Thoracic aorta (tissue), 2 donors: ENCODE data around the gene ELFN1. TPM values are rescaled to one million over a fixed set of nuclear protein-coding genes. Genes with fewer than 3 reads are reported as not detected.

Source experiments
- ATAC-seq: fragments of 150-250 bp; one replicate; pipeline ENCODE4 v1.8.0; 2017; ENCODE audit warnings: low read depth; ENCODE audit not compliant: insufficient number of reproducible peaks, low FRiP score
- DNase-seq: peaks from one replicate; pipeline ENCODE4 v3.0.0-alpha.2; 2020; ENCODE audit warnings: low spot score
- H3K27ac ChIP-seq, 2 donors: fragments of 200-600 bp; sonication (generic); 1 replicate in 1 of 2; 2 replicates in 1 of 2; pipeline ENCODE4 v1.5.1; 2016; ENCODE audit warnings: mild to moderate bottlenecking in 2 of 2, moderate library complexity in 2 of 2
- H3K27me3 ChIP-seq: fragments of 200-600 bp; sonication (generic); replicated peaks from 2 replicates; pipeline ENCODE4 v1.6.0; 2016; ENCODE audit warnings: mild to moderate bottlenecking; ENCODE audit not compliant: insufficient read depth
- H3K36me3 ChIP-seq: fragments of 200-600 bp; sonication (generic); one replicate; pipeline ENCODE4 v1.5.1; 2016
- H3K4me1 ChIP-seq, 2 donors: fragments of 200-600 bp; sonication (generic); 1 replicate in 1 of 2; 2 replicates in 1 of 2; pipeline versions ENCODE4 v1.5.1 to v1.6.0; 2016; ENCODE audit warnings: low read depth in 2 of 2, mild to moderate bottlenecking in 1 of 2; ENCODE audit not compliant: control insufficient read depth in 1 of 2
- H3K4me3 ChIP-seq: fragments of 200-600 bp; sonication (generic); 2 replicates; pipeline ENCODE4 v1.5.1; 2016; ENCODE audit warnings: mild to moderate bottlenecking
- H3K9me3 ChIP-seq: fragments of 200-600 bp; sonication (generic); 2 replicates; pipeline ENCODE4 v1.5.1; 2016
- CTCF ChIP-seq: fragments of 200-600 bp; sonication (generic); IDR thresholded peaks from one replicate; pipeline ENCODE4 v1.5.1; 2019; ENCODE audit warnings: antibody characterized with exemption
- total RNA-seq, 2 donors: library from RNA; depleted of rRNA; stranded (reverse); fragments of >200 nt; gene quantifications; one replicate each; pipeline versions ENCODE4 v1.1.0 to v1.2.3, GENCODE V29; 2016

Gene ELFN1
- total RNA-seq, 2 donors from 2014 or later, result 0.81 to 0.85 TPM

- DNase-seq, result no peak
Measured at GRCh38 chr7:1696671-1697498, 26.8 kb downstream of the ELFN1 start.

GRCh38 chr7:1697499-1698125, 27.5 kb downstream of the ELFN1 start:
- Histone ChIP-seq H3K36me3 (no peaks in the 10 kb centered on the region), H3K27ac (no peak overlapping the region), H3K9me3 (peaks cover 7% of the 10 kb centered on the region), H3K4me1 (peaks cover 0 to 3% of the 10 kb centered on the region in 2 donors), H3K4me3 (no peak overlapping the region), H3K27me3 (no peaks in the 10 kb centered on the region)
- ATAC-seq, result no peak
- no peak for DNase-seq
- TF ChIP-seq CTCF, result no peak

More at GRCh38 chr7:1696671-1697498, 26.8 kb downstream of the ELFN1 start:
- no peak for TF ChIP-seq CTCF
- Histone ChIP-seq H3K4me3 (no peak overlapping the region), H3K27me3 (no peaks in the 10 kb centered on the region), H3K36me3 (no peaks in the 10 kb centered on the region), H3K4me1 (peaks cover 0 to 11% of the 10 kb centered on the region in 2 donors), H3K27ac (no peak overlapping the region), H3K9me3 (peaks cover 1% of the 10 kb centered on the region)
- no peak for ATAC-seq

GRCh38 chr7:1698201-1698600, 28.1 kb downstream of the ELFN1 start:
- H3K36me3 ChIP-seq, result no peaks in the 10 kb centered on the region
- peaks cover 13% of the 10 kb centered on the region for H3K9me3 ChIP-seq
- TF ChIP-seq CTCF, result no peak
- H3K27ac ChIP-seq, result no peak overlapping the region
- H3K4me3 ChIP-seq, result no peak overlapping the region
- DNase-seq (no peak), ATAC-seq (no peak)
- H3K4me1 ChIP-seq, result no peaks in the 10 kb centered on the region
- no peaks in the 10 kb centered on the region for H3K27me3 ChIP-seq

GRCh38 chr7:1698951-1699350, 28.9 kb downstream of the ELFN1 start:
- ATAC-seq (no peak), DNase-seq (no peak)
- no peak overlapping the region for H3K27ac ChIP-seq
- H3K9me3 ChIP-seq, result peaks cover 13% of the 10 kb centered on the region
- H3K4me1 ChIP-seq, result no peaks in the 10 kb centered on the region
- TF ChIP-seq CTCF, result no peak
- H3K27me3 ChIP-seq, result no peaks in the 10 kb centered on the region
- H3K36me3 ChIP-seq, result no peaks in the 10 kb centered on the region
- no peak overlapping the region for H3K4me3 ChIP-seq

GRCh38 chr7:1700086-1700485, 30.0 kb downstream of the ELFN1 start:
- Histone ChIP-seq H3K4me1 (no peaks in the 10 kb centered on the region), H3K4me3 (no peak overlapping the region), H3K27ac (no peak overlapping the region), H3K27me3 (no peaks in the 10 kb centered on the region), H3K36me3 (no peaks in the 10 kb centered on the region), H3K9me3 (peaks cover 13% of the 10 kb centered on the region)
- DNase-seq (no peak), ATAC-seq (no peak)
- no peak for TF ChIP-seq CTCF
